Stimulated activated CD4-positive, alpha-beta T cell treated with anti-CD3 and anti-CD28 coated beads, TNF-alpha, amount 100 ng/mL, for 4 hours (primary cell): ENCODE results near the gene GALNT17.
"Not testable (repeated sequence)": the region's sequence is repeated elsewhere in the genome, so short reads cannot be mapped to it uniquely, and the experiment has no call there.

Source experiments
- DNase-seq, 3 experiments: peaks; one replicate each; pipeline ENCODE4 v3.0.0-alpha.2; 2020; ENCODE audit warnings: low read depth in 3 of 3

The GALNT17 gene

DNA sequence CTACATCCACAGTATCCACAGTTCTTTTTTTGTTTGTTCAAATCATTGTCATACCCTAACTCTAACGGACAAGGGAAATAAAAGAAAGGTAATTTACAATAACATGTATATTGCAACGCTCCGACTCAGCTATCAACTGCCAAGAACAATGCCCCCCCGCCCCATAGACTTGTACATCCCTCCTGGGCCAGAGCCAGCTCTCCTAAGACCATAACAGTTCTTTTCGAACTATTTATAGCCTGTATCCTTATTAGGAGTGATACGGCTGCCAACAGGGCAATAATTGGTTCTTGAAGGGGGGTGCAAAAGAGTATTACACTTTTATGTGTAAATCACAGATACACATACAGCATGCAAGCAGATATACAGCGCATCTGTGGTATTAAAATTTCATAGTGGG, 495.7 kb downstream of the GALNT17 start:
- DNase-seq = no peak

- DNase-seq = no peak
Measured at GRCh38 chr7:71630516-71630915, 498.6 kb downstream of the GALNT17 start.

- DNase-seq = no peak
Measured at GRCh38 chr7:71633551-71634008, 501.6 kb downstream of the GALNT17 start.

GRCh38 chr7:71635849-71636248, 503.9 kb downstream of the GALNT17 start:
- DNase-seq = not testable (repeated sequence)

DNA sequence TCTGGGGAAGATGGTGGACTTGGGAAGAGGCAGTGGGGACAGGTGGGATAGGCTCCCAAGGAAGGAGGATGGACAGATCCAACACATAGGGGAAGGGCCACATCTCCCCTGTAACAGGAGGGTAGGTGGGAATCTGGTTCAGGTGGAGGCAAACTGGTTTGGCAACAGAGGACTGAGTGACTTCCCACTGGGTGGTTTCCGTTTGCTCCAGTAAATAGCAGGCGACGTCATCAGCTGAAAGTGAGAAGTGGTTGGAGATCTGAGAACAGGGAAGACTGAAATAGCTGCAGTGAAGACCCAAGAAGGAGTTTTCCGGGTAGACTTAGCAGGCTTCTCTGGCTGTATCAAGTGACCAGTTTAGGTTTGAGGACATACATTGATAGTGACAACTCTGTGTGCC, 504.4 kb downstream of the GALNT17 start:
- no peak for DNase-seq

GRCh38 chr7:71637578-71637977, 505.6 kb downstream of the GALNT17 start:
- DNase-seq = no peak

GRCh38 chr7:71638108-71638507, 506.2 kb downstream of the GALNT17 start:
- no peak for DNase-seq

DNA sequence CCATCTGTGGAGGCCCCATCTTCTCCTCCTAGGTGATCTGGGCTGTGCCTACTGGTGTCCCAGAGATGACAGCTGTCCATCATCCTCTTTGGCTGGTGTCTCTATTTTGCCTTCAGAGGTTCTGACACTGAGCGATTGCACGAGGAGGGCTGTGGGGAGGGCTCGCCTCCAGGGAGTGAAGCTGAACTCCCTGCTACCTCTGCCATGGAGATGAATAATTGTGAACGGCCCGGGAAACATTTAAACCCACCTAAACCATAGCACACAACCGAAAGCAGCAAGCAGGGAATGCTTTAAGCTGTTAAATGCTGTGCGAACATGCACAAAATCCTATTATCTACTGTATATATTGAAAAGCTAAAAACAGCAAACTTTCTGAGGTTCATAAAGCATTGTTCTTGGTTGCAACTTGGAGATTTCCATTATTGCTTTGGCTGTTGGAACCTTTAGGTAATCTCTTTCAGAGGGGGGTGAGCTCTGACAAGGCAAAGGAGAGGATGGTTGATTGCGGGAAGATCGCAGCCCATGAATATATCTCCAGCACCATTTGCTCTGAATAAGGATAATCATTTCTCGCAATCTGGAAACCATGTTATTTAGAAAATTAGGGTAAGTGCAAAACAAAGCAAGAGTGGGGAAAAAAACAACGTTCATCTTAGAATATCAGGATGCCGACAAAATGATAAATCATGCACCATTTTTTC, 507.6 kb downstream of the GALNT17 start:
- no peak for DNase-seq

DNA sequence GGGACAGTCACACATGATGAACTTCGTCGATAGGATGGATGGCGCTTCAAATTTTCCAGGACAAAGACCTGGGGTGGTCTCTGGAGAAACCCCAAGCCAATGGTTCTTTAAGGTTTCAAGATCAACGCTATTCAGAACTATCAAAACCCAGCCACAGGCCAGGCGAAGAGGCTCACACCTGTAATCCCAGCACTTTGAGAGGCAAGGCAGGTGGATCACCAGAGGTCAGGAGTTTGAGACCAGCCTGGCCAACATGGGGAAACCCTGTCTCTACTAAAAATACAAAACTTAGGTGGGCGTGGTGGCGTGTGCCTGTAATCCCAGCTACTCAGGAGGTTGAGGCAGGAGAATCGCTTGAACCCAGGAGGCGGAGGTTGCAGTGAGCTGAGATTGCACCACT, 511.1 kb downstream of the GALNT17 start:
- not testable (repeated sequence) for DNase-seq

DNA sequence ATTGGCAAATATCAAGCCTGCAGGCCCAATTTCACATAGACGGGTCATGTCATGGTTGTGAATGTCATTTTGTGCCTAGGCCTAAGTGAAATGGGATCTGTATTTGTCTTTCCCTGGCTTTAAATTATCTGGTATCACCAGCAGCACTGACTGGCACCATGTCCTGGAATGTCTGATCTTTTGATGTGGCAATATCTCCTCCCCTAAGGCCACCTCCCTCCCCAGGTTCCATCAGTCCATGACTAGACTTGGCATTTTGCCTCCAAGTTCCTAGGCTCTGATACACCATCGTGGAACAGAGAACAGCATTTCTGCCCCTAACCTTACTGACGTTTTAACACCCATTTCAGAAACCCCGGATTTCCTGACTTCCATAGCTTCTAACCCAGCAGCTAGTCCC, 513.9 kb downstream of the GALNT17 start:
- no peak for DNase-seq

DNA sequence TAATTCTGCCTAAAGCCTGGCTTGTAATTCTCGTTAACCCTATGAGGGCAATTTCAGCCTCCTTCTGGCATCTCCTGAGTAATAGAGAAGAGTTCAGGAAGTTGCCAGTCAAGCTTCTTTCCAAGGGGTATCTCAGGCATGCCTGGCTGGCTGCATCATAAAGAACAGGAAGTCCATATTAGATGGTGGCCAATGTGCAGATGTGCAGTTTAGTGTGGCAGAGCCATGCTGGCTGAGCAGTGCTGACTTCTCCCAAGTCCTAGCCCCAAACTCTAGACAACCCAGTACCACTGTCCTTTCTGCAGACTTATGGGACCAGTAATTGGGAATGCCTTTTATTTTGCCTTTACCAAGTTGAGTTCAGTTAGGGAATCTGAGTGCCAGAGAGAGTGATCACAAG, 517.9 kb downstream of the GALNT17 start:
- no peak for DNase-seq

- DNase-seq = no peak
Measured at GRCh38 chr7:71650653-71651337, 518.9 kb downstream of the GALNT17 start.

GRCh38 chr7:71652510-71652909, 520.6 kb downstream of the GALNT17 start:
- DNase-seq = no peak

- DNase-seq = no peak
Measured at GRCh38 chr7:71657386-71657785, 525.4 kb downstream of the GALNT17 start.

DNA sequence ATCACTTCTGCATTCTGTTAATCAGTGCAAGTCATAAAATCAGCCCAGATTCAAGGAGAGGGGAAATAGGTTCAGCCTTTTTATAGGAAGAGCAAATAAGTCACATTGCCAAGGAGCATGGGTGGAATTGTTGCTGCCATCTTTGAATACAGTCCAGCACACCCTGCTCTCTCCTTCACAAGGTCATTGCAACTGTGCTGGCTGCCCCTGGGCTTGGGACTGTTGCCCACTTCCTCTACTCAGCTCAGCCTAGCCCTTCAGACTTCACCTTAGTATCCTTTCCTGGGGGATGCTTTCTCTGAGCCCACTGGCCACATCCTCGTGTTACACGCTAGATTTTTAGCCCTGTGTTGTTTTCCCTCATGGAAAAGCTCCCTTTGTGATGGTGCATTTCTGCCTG, 527.7 kb downstream of the GALNT17 start:
- DNase-seq = no peak

- no peak for DNase-seq
Measured at GRCh38 chr7:71661671-71662224, 529.8 kb downstream of the GALNT17 start.

- DNase-seq = no peak
Measured at GRCh38 chr7:71665716-71666115, 533.8 kb downstream of the GALNT17 start.

GRCh38 chr7:71668572-71668971, 536.6 kb downstream of the GALNT17 start:
- DNase-seq = no peak

GRCh38 chr7:71679480-71679879, 547.5 kb downstream of the GALNT17 start:
- DNase-seq = no peak

GRCh38 chr7:71682181-71682580, 550.2 kb downstream of the GALNT17 start:
- no peak for DNase-seq

- no peak for DNase-seq
Measured at GRCh38 chr7:71682841-71683781, 551.2 kb downstream of the GALNT17 start.

DNA sequence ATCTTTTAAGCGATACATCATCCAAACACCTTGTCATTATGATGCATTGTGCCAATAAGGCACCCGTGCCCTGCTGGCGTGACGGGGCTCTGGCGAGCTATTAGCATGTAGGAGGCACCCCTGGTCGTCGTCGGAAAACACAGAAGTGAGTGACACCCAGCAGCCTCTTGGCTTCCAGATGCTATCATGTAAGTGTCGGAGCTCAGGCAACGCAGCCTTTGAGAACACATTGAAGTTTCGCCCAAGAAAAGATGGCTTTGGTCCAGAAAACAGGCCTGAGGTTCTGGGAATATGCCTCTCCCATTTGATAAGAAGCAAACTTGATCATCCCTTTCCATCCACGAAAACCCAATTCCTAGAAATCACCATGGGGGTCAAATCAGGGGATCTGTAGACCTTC, 555.3 kb downstream of the GALNT17 start:
- DNase-seq = no peak
